Esophagus muscularis mucosa (tissue), 4 donors: ENCODE data around the gene SPAG17.

Experiments
- CTCF ChIP-seq, 3 experiments: fragments of 200-600 bp in 2 of 3; fragments of 450-650 bp in 1 of 3; sonication (generic) in 2 of 3; IDR thresholded peaks; one replicate each; pipeline ENCODE4 v1.5.1; 2017 to 2019; ENCODE audit warnings: antibody characterized with exemption in 3 of 3, mild to moderate bottlenecking in 2 of 3, moderate library complexity in 1 of 3
- EP300 ChIP-seq: sonication (generic); formaldehyde crosslinking; IDR thresholded peaks from one replicate; pipeline ENCODE4 v1.6.1; 2017; ENCODE audit warnings: antibody characterized with exemption
- POLR2A ChIP-seq: fragments of 450-650 bp; IDR thresholded peaks from one replicate; pipeline ENCODE4 v1.6.1; 2017; ENCODE audit warnings: antibody characterized with exemption, moderate library complexity, mild to moderate bottlenecking, low read depth

DNA sequence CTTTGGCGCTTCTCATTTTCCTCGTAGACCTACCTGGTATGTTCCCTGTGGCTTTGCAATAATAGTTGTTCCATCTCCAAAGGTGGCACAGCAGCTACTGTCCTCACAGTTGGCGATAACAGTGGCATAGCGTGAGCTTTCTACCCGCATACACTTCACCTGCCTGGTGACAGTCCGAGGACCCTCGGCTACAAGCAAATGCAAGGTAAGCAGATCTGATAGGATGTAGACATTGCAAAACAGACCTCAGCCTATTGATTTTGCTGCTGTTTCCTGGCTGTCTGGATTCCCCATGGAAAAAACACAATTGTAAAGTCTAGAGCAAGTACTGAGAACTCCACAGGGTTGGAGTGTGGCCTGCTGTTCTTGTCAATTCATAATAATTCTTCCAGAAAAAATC is 177.0 kb downstream of the SPAG17 start:
- TF ChIP-seq CTCF (IDR thresholded peaks at IDR 0.05): no peak
- no peak for TF ChIP-seq EP300
- no peak for TF ChIP-seq POLR2A
